Endothelial cell of umbilical vein (primary cell): Measurements from ENCODE around the gene CCSER1. TPM values are rescaled to one million over a fixed set of nuclear protein-coding genes. Genes with fewer than 3 reads are reported as not detected.

Experiments
- BruUV-seq: library from RNA; stranded (reverse); fragments of 400-500 nt; replicated peaks from 2 replicates; lab custom pipeline; 2021; lab: Mats Ljungman, UMichigan
- CTCF ChIA-PET: fragments of 300-600, 350-600 bp; sonication (Branson Sonifier 250); formaldehyde crosslinking; loops from one replicate; lab custom pipeline; 2021; ENCODE audit warnings: antibody characterized with exemption, inconsistent platforms; lab: Charles Lee
- POLR2A ChIA-PET: fragments of 300-600, 350-600 bp; sonication (Branson Sonifier 250); formaldehyde crosslinking; loops from one replicate; lab custom pipeline; 2021; ENCODE audit warnings: antibody characterized with exemption, inconsistent platforms; lab: Charles Lee
- DNase-seq: peaks from one replicate; pipeline ENCODE4 v3.0.0-alpha.2; 2011; ENCODE audit warnings: low read depth, low spot score
- FAIRE-seq: peaks from 2 replicates; lab custom pipeline; 2011; peaks lifted over from hg19 to GRCh38; lab: Jason Lieb, UNC
- H2AFZ ChIP-seq: 2 replicates; pipeline ENCODE4 v1.6.0; 2012; ENCODE audit warnings: low read depth, low read length, control low read depth, inconsistent platforms
- H3K27ac ChIP-seq: 2 replicates; pipeline ENCODE4 v1.5.1; 2011; ENCODE audit warnings: low read depth, mild to moderate bottlenecking, control low read depth, low read length, moderate library complexity; ENCODE audit not compliant: insufficient read depth
- H3K27me3 ChIP-seq, 2 experiments: 2 replicates each; pipeline versions ENCODE4 v1.6.0 to v1.6.1; 2011; ENCODE audit warnings: low read length in 2 of 2, mixed read lengths in 1 of 2; ENCODE audit not compliant: control insufficient read depth in 2 of 2, insufficient read depth in 2 of 2
- H3K36me3 ChIP-seq, 2 experiments: 2 replicates in 1 of 2; 3 replicates in 1 of 2; pipeline ENCODE4 v1.5.1; 2011; ENCODE audit warnings: low read length in 2 of 2, mild to moderate bottlenecking in 1 of 2, moderate library complexity in 1 of 2; ENCODE audit not compliant: control insufficient read depth in 2 of 2, insufficient read depth in 2 of 2; ENCODE audit errors: extremely low read depth in 1 of 2
- H3K4me1 ChIP-seq: 3 replicates; pipeline ENCODE4 v1.5.1; 2011; ENCODE audit warnings: mild to moderate bottlenecking, low read length; ENCODE audit not compliant: control insufficient read depth, insufficient read depth; ENCODE audit errors: extremely low read depth
- H3K4me2 ChIP-seq: 2 replicates; pipeline ENCODE4 v1.6.1; 2011; ENCODE audit warnings: low read length, control low read depth, mixed read lengths; ENCODE audit not compliant: insufficient read depth
- H3K4me3 ChIP-seq, 3 experiments: fragments of 200-600 bp in 1 of 3; sonication (generic), shearing (Covaris generic) in 1 of 3; replicated peaks in 1 of 3; 2 replicates each; pipeline ENCODE4 v1.5.1; 2011 to 2016; ENCODE audit warnings: control low read depth in 3 of 3, low read length in 3 of 3, mild to moderate bottlenecking in 2 of 3, inconsistent platforms in 1 of 3, low read depth in 1 of 3, moderate library complexity in 1 of 3; ENCODE audit not compliant: insufficient read depth in 1 of 3
- H3K79me2 ChIP-seq: 2 replicates; pipeline ENCODE4 v1.6.0; 2012; ENCODE audit warnings: low read length, inconsistent platforms; ENCODE audit not compliant: control insufficient read depth, insufficient read depth
- H3K9ac ChIP-seq: replicated peaks from 2 replicates; pipeline ENCODE3; 2011; ENCODE audit warnings: low read length, control low read depth; ENCODE audit not compliant: insufficient read depth; ENCODE audit errors: extremely low read depth
- H3K9me1 ChIP-seq: replicated peaks from 3 replicates; pipeline ENCODE4 v1.6.0; 2011; ENCODE audit warnings: mild to moderate bottlenecking, low read length; ENCODE audit not compliant: control insufficient read depth, insufficient read depth; ENCODE audit errors: extremely low read depth
- H3K9me3 ChIP-seq: replicated peaks from 2 replicates; pipeline ENCODE4 v1.5.1; 2012; ENCODE audit warnings: low read length, inconsistent platforms; ENCODE audit not compliant: control insufficient read depth, insufficient read depth
- H4K20me1 ChIP-seq: replicated peaks from 2 replicates; pipeline ENCODE3; 2011; ENCODE audit warnings: mild to moderate bottlenecking, low read length; ENCODE audit not compliant: control insufficient read depth, insufficient read depth; ENCODE audit errors: extremely low read depth
- EZH2 ChIP-seq: IDR thresholded peaks from 2 replicates; pipeline ENCODE4 v1.6.1; 2012; ENCODE audit warnings: borderline replicate concordance, low read depth, mild to moderate bottlenecking, moderate library complexity, low read length, inconsistent platforms; ENCODE audit not compliant: severe bottlenecking
- FOS ChIP-seq: IDR thresholded peaks from 2 replicates; pipeline ENCODE4 v1.6.1; 2011; ENCODE audit warnings: mild to moderate bottlenecking, low read length, moderate library complexity, borderline replicate concordance; ENCODE audit not compliant: insufficient read depth
- GATA2 ChIP-seq: IDR thresholded peaks from 2 replicates; pipeline ENCODE4 v1.7.0; 2011; ENCODE audit warnings: low read depth, mild to moderate bottlenecking, moderate library complexity, mixed read lengths, low read length; ENCODE audit not compliant: insufficient read length, insufficient read depth
- JUN ChIP-seq: IDR thresholded peaks from 2 replicates; pipeline ENCODE4 v1.6.1; 2011; ENCODE audit warnings: borderline replicate concordance, low read depth; ENCODE audit not compliant: insufficient read length, insufficient read depth
- MYC ChIP-seq: IDR thresholded peaks from one replicate; pipeline ENCODE4 v1.6.1; 2011; ENCODE audit warnings: mild to moderate bottlenecking, low read depth, low read length
- POLR2A ChIP-seq: IDR thresholded peaks from 2 replicates; pipeline ENCODE4 v1.6.1; 2012; ENCODE audit warnings: low read depth, mild to moderate bottlenecking, control low read depth, low read length
- POLR2AphosphoS5 ChIP-seq: IDR thresholded peaks from 2 replicates; pipeline ENCODE4 v1.6.1; 2012; ENCODE audit warnings: low read depth, mild to moderate bottlenecking, control low read depth, low read length, moderate library complexity; ENCODE audit not compliant: insufficient read depth
- dilution Hi-C: fragments of 300-500 bp; cut with MboI; formaldehyde crosslinking; loops from one replicate; pipeline ENCODE4 v1.15.0; 2019; ENCODE audit warnings: low sequenced_read_pairs; ENCODE audit not compliant: extremely low pct_ligation_motif_present
- intact Hi-C: fragments of 100-400 bp; cut with micrococcal nuclease; formaldehyde crosslinking; loops from one replicate; pipeline ENCODE4 v1.10.0; 2022
- polyA plus RNA-seq, 4 experiments: library from polyadenylated mRNA; depleted of rRNA in 3 of 4; stranded (reverse) in 3 of 4; unstranded in 1 of 4; fragments of >200 nt; gene quantifications; 2 replicates each; pipeline versions ENCODE4 v1.2.1 to v1.2.3, GENCODE V29; 2011 to 2012; ENCODE audit warnings: missing spikeins in 1 of 4
- total RNA-seq: library from RNA; stranded (reverse); gene quantifications from 2 replicates; pipeline ENCODE4 v1.2.3, GENCODE V29; 2021
- TF ChIP-seq, protein P1 (sequence below): IDR thresholded peaks from 2 replicates; pipeline ENCODE4 v1.6.1; 2011; ENCODE audit not compliant: insufficient read depth, insufficient read length
- TF ChIP-seq, protein P2 (sequence below), 2 donors: IDR thresholded peaks; 1 replicate in 1 of 2; 2 replicates in 1 of 2; pipeline ENCODE4 v1.5.1; 2011; ENCODE audit warnings: low read length in 2 of 2, mild to moderate bottlenecking in 2 of 2, moderate library complexity in 2 of 2, control low read depth in 1 of 2, inconsistent platforms in 1 of 2, low read depth in 1 of 2; ENCODE audit not compliant: insufficient read depth in 1 of 2; ENCODE audit errors: extremely low read depth in 1 of 2

CCSER1 gene
- total and polyA plus RNA-seq, 2 donors (not counting 3 experiments of a cell fraction or from before 2014, with no cell fraction given), result 0.11 to 1.8 TPM

DNA sequence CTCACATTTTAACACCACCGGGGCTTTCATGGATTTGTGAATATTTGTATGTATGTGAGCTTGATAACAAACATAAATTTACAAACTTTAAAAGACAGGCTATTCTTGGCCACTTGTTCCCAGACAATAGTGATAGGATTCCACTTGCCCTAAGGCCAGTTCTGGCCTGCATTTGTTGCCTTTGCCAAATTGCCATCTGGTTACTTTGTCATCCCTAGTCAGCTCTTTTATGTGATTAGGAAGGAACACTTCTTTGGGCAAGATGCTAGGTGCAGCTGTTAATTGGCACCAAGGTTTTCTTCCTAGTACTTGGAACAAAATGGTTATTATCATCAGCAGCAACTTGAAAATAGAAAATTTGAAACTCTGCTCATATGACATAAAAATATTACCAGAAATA is 63.3 kb downstream of the CCSER1 start:
- Histone ChIP-seq H3K79me2 (no peaks in the 10 kb centered on the region), H3K4me2 (no peak overlapping the region), H3K27ac (no peak overlapping the region), H3K36me3 (no peaks in the 10 kb centered on the region), H3K4me3 (no peak overlapping the region), H2AFZ (no peak overlapping the region), H3K9me1 (no peaks in the 10 kb centered on the region), H3K9ac (no peak overlapping the region), H4K20me1 (no peaks in the 10 kb centered on the region), H3K4me1 (no peaks in the 10 kb centered on the region), H3K9me3 (no peaks in the 10 kb centered on the region), H3K27me3 (no peaks in the 10 kb centered on the region)
- no peak for TF ChIP-seq EZH2
- TF ChIP-seq POLR2A, result no peak
- no peak for TF ChIP-seq JUN
- no peak for TF ChIP-seq POLR2AphosphoS5
- no peak for TF ChIP-seq FOS
- TF ChIP-seq MYC, result no peak
- TF ChIP-seq, protein P1, sequence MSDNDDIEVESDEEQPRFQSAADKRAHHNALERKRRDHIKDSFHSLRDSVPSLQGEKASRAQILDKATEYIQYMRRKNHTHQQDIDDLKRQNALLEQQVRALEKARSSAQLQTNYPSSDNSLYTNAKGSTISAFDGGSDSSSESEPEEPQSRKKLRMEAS, result no peak
- TF ChIP-seq, protein P2, sequence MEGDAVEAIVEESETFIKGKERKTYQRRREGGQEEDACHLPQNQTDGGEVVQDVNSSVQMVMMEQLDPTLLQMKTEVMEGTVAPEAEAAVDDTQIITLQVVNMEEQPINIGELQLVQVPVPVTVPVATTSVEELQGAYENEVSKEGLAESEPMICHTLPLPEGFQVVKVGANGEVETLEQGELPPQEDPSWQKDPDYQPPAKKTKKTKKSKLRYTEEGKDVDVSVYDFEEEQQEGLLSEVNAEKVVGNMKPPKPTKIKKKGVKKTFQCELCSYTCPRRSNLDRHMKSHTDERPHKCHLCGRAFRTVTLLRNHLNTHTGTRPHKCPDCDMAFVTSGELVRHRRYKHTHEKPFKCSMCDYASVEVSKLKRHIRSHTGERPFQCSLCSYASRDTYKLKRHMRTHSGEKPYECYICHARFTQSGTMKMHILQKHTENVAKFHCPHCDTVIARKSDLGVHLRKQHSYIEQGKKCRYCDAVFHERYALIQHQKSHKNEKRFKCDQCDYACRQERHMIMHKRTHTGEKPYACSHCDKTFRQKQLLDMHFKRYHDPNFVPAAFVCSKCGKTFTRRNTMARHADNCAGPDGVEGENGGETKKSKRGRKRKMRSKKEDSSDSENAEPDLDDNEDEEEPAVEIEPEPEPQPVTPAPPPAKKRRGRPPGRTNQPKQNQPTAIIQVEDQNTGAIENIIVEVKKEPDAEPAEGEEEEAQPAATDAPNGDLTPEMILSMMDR (IDR thresholded peaks at IDR 0.05; ENCODE audit: extremely low read depth in 1 of 2, insufficient read depth in 1 of 2, low read depth in 1 of 2, low read length in 2 of 2), result no peak
- no peak for TF ChIP-seq GATA2
- FAIRE-seq (no peak), DNase-seq (no peak)
- ChIA-PET POLR2A (no interaction called here), CTCF (interaction anchor here (0.6 kb wide), 1 partner anchor 12 kb away, joined by 3 read pairs; no protein-coding TSS in a partner anchor)
- dilution Hi-C loops (no loop called here), intact Hi-C loops (no loop called here)
- no TSS peak for BruUV-seq
